GM21526 (cell line): ENCODE results near the gene GABRA6.

Experiments
- ATAC-seq: cut with Tn5 transposase; IDR thresholded peaks from one replicate; pipeline ENCODE4 v1.9.1; 2021; ENCODE audit warnings: moderate library complexity; ENCODE audit not compliant: unreplicated experiment, low FRiP score

The GABRA6 gene

DNA sequence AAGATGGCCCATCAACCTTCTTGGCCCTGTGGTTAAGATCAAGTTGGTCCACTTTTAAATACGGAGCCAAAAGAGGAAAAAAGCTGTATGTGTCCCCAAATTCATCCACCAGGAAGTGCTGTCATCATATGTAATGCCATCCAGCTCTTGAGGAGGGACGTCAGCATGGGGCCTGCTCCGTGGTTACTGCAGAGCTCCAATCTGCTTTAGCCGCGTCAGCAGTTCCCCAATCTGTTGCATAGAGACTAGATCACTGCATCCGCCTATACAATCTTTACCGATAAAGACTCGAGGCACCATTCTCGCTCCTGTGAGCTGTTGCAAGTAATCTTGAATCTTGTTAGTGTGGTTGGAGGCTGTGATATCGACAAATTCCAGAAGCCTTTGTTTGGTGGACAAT is 65.7 kb downstream of the GABRA6 start:
- no peak for ATAC-seq
